Fibroblast of peridontal ligament (primary cell): ENCODE results near the gene OR6B1.
A peak's percentile ranks its signal among the peaks of the same experiment; 100 is the strongest.

ENCODE experiments used
- DNase-seq: peaks from one replicate; pipeline ENCODE4 v3.0.0-alpha.2; 2010; ENCODE audit errors: extremely low read depth

Gene OR6B1

GRCh38 chr7:144000020-144000419 is at the start of gene OR6B1:
Gene OR6B1, plus strand, starts transcription at chr7:144000320. Its CDS starts 3,677 bp downstream, at chr7:144003997.
- no peak for DNase-seq

GRCh38 chr7:143953421-143953820 is 46.7 kb upstream of the OR6B1 start:
- DNase-seq = no peak

GRCh38 chr7:143954135-143954534 is 46.0 kb upstream of the OR6B1 start:
- no peak for DNase-seq

- DNase-seq = no peak
These were observed 45.6 kb upstream of the OR6B1 start, which contains the start of gene OR2F1 for GRCh38 chr7:143954544-143954943. Gene OR2F1, plus strand, starts transcription at chr7:143954844. Its CDS starts 5,127 bp downstream, at chr7:143959971.

- DNase-seq = no peak
These were observed 41.3 kb upstream of the OR6B1 start for GRCh38 chr7:143958781-143959180.

- DNase-seq = no peak
These were observed 39.1 kb upstream of the OR6B1 start for GRCh38 chr7:143960813-143961610.

GRCh38 chr7:143965280-143965679 is 34.8 kb upstream of the OR6B1 start:
- no peak for DNase-seq

- DNase-seq = no peak
These were observed 32.7 kb upstream of the OR6B1 start for GRCh38 chr7:143967398-143967797.

GRCh38 chr7:143973870-143974416 is 26.2 kb upstream of the OR6B1 start:
- no peak for DNase-seq

- DNase-seq = peak; percentile 12
These were observed 25.7 kb upstream of the OR6B1 start for GRCh38 chr7:143974459-143974858.

- DNase-seq = no peak
These were observed 24.5 kb upstream of the OR6B1 start for GRCh38 chr7:143975617-143976016.

GRCh38 chr7:143978585-143978984 is 21.5 kb upstream of the OR6B1 start:
- no peak for DNase-seq

- peak; percentile 57 for DNase-seq
These were observed 20.8 kb upstream of the OR6B1 start for GRCh38 chr7:143979359-143979758.

- DNase-seq = no peak
These were observed 20.1 kb upstream of the OR6B1 start for GRCh38 chr7:143979998-143980397.

- no peak for DNase-seq
These were observed 19.2 kb upstream of the OR6B1 start for GRCh38 chr7:143980746-143981510.

GRCh38 chr7:143983960-143984359 is 16.2 kb upstream of the OR6B1 start:
- no peak for DNase-seq

- DNase-seq = peak; percentile 14
These were observed 12.6 kb upstream of the OR6B1 start for GRCh38 chr7:143987513-143987912.

- DNase-seq = peak; percentile 57
These were observed 11.0 kb upstream of the OR6B1 start for GRCh38 chr7:143988976-143989745.

- DNase-seq = no peak
These were observed 7.5 kb upstream of the OR6B1 start for GRCh38 chr7:143992670-143993069.

- DNase-seq = no peak
These were observed 6.2 kb upstream of the OR6B1 start for GRCh38 chr7:143993924-143994323.

GRCh38 chr7:144001543-144001942 is 1.4 kb downstream of the OR6B1 start:
- DNase-seq = peak; percentile 29

- DNase-seq = no peak
These were observed 4.6 kb downstream of the OR6B1 start for GRCh38 chr7:144004703-144005102.
